Activated CD4-positive, alpha-beta T cell treated with anti-CD3 and anti-CD28 coated beads, Interleukin-10, Interleukin-2, amounts not matched to agents 100 ng/mL and 50 ng/mL, durations not matched to agents 16 hours and 8 hours (primary cell): ENCODE measurements around the gene C2CD2L.
A peak's percentile ranks its signal among the peaks of the same experiment; 100 is the strongest.
"Not testable (repeated sequence)": the region's sequence is repeated elsewhere in the genome, so short reads cannot be mapped to it uniquely, and the experiment has no call there.

Experiments used
- DNase-seq: peaks from one replicate; pipeline ENCODE4 v3.0.0-alpha.2; 2020

C2CD2L gene

DNA sequence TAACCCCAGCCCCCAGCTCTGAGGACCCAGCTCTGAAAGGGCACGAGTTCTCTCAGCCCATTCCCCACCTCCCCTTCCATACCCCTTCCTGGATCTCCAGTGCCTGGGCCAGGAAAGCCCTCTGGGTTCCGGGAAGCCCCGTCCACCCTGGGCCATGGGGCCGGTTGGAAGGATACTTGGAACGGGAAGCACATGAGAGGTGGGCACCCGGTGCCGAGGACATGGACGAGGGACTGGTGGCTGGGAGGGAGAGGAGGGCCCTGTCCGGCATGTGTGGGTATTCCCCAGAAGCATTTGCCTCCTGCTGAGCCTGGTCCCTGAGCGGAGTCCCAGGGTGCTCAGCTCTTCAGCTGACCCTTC, 9.1 kb downstream of the C2CD2L start:
- DNase-seq, result no peak

DNA sequence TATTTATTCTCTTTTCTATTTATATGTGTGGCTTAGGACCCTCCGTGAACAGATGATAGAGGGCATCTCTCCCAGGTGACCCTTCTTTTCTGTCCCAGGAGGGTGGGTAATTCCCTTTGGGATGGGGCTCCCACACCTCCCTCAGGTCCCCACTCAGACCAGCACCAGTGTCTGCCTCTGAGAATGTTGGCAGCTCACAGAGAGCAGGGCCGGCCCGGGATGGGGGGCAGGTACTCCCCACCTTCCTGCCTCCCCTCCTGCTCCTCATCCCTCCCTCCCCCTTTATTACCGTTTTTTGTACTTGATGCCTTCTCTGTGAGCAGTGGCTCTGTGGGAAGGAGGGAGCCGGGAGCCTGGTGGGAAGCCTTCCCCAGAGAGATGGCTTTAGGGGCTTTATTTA, 9.5 kb downstream of the C2CD2L start:
- DNase-seq, result no peak

DNA sequence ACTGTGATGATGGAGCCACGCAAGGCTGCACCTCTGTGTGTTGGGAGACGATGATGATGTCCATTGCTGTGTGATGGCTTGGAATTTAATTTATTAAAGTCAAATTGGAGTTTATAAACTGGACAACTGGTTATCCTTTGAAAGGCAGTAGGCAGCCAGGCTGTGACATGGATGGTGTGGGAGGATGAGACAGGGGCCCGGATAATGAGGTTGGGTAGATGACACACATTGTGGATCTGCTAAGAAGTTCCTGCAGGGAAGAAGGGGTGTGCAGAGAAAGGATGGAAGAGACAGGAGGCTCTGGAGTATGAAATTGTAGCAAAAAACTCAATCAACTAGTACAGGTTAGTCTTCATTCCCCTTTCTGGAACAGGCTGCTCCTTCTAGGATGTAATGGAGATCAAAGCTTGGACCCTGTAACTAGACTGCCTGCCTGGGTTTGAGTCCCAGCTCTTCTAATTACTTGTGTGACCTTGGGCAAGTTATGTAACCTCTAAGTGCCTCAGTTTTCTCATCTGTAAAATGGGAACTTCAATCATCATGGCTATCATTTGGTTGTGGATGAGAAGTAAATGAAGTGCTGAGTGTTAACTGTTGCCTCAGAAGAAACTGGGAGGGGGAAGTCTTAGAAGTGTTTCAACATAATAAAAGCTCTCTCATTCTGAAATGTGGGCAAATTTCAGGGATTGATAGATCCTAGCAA, 10.0 kb downstream of the C2CD2L start:
- no peak for DNase-seq

DNA sequence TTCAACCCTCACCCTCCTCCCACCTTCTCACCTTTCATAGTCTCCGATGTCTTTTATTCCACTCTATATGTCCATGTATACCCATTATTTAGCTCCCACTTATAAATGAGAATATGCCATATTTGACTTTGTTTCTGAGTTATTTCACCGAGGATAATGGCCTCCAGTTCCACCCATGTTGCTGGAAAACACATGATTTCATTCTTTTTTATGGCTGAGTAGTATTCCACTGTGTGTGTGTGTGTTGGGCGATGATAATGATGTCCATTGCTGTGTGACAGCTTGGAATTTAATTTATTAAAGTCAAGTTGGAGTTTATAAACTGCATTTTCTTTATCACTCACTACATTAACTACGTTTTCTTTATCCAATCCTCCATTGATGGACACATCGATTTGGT, 11.1 kb downstream of the C2CD2L start:
- no peak for DNase-seq

DNA sequence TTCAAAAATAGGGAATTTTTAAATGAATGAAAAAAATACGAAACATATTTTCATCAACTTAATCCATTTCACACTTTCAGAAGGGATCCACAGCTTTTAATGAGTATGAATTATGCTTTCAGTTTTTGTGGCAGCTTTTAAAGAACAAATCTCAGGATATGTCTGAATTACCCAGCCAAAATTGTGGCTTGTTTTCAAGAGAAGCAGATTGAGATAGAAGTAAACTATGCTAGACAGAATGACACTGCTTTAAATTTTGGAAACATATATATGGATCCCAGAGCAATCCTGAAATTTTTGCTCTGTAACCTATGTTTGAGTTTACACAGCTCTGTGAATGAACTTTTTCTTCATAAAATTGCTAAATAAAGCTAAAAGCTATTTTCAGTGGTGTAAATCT, 11.8 kb downstream of the C2CD2L start:
- DNase-seq, result no peak

DNA sequence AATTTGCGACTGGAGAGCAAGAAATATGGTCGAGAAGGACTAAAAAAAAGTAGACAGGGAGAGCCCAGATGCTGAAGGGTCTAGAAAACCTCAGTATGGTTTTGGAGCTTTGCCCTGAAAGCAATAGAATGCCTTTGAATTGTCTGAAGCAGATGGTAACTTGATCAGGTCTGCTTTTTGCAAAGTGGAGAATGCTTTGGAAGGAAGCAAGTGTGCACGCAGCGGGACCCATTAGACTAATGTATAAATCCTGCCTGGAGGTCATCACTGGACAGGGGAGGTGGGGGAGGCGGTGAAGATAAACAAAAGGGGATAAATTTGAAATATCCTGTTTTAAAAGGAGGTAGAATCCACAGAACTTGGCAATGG, 13.5 kb downstream of the C2CD2L start:
- no peak for DNase-seq

DNA sequence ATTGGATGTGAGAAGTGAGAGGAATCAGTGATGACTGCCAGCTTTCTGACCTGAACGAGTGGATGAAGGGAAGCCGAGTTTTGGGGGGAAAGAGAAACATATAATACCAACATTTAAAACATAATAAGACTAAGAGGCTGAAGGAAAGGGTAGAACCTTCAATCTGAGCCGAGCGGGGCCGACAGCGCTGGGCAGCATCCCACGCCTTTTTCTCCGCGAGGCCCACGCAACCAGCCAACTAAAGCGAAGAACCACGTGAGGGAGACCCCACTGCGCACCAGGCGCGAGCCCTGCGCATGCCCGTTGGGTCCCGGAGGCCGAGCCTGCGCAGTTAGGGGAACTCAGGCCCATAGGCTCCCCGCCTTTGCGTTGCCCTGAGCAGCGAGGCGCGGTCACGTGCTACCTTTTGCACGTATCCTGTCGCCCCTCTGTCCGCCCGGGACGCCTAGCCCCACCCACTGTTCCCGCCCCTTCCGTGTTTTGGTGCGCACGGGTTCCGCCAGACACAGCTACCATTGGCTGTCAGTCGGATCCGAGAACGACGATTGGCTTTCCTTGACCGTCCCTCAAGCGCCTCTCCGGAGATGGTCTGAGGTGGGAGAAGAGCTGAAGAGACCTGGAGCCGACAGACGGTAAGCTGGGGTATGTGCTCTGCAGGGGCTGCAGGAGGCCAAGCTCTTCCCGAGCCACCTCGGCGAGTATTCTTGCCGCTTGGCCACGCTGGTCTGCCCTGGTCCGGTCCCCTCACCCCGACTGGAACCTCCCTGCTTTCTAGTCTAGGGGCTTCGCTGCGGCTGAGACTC, 14.1 kb downstream of the C2CD2L start, which contains the start of gene HINFP:
HINFP (plus strand) TSS at position 573 of the 803 bp plus-strand sequence. CDS start 5,365 bp downstream, outside the sequence.
- peak; percentile 100 for DNase-seq

DNA sequence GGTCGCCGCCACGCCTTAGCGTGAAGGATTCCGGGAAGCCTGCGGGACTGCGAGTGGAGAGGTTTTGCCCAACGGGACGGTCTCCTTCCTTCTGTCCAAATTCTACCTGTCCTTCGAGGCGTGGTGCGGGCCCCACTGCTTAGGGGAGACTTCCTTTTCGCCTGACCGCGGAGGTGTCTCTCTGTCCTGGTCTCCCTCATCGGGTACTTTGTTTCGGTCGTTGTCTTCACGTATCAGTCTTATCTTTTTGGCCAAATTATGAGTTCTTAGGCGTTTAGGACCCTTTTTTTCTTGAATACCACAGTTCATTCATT, 14.6 kb downstream of the C2CD2L start:
- DNase-seq, result no peak

DNA sequence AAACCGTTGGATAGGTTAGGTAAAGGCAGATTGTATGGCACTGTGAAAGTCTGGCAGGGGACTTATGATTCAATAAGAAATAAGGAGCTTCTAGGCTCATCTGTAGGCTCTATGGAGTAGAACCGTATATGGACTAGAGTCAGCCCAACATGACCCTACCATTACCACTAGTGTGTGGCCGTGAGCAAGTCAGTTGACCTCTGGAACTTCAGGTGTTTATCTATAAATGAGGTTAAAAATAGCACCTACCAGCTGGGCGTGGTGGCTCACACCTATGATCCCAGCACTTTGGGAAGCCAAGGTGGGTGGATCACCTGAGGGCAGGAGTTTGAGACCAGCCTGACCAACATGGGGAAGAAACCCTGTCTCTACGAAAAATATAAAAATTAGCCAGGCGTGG, 18.7 kb downstream of the C2CD2L start:
- no peak for DNase-seq

DNA sequence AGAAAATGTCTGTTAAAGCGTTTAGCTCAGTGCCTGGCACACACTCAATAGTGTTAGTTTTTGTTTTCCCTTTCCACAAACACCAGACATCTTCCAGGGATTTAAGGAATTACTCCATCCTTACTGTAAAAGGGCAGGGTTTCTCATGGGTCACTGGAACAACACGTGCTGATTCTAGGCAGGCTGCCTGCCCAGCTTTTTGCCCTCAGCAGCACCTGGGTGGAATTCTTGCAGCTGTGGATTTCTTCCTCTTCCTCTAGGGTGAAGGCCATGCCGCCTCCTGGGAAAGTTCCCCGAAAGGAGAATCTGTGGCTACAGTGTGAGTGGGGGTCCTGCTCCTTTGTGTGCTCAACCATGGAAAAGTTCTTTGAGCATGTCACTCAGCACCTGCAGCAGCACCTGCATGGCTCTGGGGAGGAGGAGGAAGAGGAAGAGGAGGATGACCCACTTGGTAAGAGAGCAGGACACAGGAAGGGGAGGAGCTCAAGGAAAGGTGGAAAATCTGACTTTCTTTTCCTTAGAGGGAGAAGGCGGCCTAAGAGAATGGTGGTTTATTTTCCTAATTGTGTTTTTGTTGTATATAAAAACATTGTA, 19.6 kb downstream of the C2CD2L start:
- no peak for DNase-seq

DNA sequence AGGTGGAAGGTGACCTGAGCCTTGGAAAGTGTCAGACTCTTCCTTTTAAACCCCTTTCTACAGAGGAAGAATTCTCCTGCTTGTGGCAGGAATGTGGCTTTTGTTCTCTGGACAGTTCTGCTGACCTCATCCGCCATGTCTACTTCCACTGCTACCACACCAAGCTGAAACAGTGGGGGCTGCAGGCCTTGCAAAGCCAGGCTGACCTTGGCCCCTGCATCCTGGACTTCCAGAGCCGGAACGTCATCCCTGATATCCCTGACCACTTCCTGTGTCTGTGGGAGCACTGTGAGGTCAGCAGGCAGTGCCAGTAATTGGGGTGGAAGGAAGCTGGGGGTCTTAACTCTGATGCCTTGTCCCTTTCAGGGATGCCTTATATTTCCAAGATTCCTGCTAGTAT, 23.5 kb downstream of the C2CD2L start:
- no peak for DNase-seq

DNA sequence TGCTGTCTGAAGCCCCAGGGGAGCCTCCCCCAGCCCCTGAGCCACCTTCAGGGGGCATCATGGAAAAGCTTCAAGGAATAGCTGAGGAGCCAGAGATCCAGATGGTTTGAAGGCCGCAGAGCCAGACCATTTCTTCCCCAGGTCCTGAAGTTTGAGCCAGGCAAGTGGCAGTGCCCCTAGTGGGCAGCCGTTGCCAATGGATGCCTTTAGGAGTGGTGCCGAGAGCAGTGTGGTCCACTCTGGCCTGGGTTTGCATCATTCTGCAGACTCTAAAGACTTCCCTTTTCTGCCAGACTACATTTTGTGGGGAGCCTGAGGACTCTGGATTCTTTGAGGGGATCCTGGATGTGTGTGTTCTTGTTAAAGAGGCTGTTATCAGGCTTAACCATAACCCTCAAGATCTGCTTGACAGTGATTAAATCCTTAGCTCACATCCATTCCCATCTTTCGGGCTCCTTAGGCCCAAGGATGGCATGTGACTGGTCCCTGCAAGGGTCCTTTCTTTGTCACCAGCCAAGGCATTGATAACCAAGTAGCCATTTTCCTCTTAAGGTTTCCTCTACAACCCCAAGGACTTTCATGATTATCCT, 27.3 kb downstream of the C2CD2L start:
- no peak for DNase-seq

DNA sequence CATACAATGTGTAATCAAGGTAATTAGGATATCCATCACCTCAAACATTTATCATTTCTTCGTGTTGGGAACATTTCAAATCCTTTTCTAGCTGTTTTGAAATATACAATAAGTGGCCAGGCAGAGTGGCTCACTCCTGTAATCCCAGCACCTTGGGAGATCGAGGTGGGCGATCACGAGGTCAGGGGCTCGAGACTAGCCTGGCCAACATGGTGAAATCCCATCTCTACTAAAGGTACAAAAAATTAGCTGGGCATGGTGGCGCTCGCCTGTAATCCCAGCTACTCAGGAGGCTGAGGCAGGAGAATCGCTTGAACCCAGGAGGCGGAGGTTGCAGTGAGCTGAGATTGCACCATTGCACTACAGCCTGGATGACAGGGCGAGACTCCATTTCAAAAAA, 32.1 kb downstream of the C2CD2L start:
- DNase-seq, result not testable (repeated sequence)

DNA sequence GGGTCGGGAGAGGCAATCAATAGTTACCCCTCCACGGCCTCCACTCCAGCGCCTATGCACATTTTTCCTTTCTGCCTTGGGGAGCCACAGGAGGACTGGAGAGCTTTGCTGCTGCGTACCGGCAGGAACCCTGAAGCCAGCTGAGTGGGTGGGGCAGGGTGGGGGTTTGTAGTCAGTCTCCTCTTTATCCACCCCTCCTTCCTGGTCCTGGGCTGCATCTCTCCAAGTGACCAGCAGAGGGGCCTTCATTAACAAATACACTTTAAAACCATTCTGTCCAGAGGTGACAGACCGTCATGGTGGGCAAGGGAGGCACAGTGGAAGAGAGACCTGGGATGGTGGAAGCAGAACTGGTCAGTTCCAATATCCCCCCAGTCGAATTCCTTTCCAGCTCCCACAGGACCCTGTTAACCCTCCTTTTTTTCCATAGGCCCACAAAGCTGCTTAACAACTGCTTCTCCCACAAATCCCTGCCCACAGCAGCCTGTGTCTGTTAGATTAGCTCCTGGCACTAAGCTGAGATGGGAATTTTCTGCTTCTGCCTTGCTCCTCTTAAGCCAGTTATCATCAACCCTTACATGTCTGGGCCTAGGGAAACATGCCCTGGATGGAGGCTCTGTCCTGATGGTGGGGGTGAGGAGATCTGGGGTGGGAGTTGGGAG, 37.8 kb downstream of the C2CD2L start:
- peak; percentile 51 for DNase-seq

DNA sequence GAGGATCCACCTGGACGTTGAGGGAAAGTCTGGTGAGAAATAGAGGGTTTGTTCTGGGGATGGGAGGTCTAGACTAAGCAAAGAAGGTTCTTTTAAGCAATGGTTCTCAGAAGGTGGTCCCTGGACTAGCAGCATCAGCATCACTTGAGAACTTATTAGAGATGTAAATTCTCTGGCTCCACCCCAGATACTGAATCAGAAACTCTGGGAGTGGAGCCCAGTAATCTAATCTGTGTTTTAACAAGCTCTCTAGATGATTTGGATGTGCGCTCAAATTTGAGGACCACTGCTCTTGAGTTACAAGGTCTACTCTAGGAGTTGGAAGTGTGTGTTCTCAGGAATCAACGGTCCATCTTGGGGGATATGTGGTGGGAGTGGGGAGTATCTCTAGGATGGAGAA, 38.4 kb downstream of the C2CD2L start:
- no peak for DNase-seq

DNA sequence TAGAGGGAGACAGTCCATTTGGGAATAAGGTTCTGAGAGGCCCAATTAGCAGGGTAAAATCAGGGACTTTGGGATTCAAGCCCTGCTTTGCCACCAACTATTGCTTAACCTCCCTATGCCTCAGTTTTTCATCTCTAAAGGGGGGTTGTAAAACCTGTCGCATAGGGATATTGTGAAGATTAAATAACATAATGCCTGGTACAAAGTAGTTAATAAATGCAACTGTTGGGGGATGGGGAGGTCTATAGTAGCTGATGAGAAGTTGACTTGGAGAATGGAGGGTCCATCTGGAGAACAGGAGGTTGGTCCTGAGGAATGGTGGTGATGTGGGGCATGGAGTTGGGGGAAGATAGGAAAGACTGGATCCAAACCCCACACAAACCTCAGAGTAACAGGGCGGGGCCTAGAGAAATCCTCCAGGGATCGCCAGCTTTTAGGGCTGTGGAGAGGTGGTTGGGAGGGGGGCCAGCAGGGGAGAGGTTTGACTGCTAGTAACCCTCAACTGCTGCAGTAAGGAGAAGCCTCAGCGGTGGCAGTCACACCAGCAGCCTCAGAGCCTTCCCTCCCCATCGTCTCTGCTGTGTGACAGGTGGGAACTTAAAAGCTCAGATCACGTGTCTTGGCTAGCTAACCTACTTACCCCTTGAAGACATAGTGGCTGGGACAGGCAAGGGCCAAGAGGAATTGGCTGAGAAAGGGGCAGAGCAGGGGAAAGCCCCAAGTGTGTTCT, 40.6 kb downstream of the C2CD2L start:
- DNase-seq, result no peak

DNA sequence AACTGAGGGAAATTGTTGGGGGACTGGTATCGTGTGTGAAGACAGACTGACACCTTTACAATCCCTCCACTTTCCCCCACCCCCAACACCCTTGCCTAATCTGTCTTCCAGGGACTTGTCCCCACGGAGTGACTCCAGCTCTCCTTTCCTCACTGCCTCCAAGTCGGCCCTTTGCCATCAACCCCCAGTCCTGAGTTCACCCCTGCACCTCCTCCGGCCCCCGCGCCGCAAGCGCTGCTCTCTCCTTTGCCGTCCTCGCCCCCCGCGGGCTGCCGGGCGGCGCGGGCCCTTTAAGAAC, 41.5 kb downstream of the C2CD2L start:
- no peak for DNase-seq

DNA sequence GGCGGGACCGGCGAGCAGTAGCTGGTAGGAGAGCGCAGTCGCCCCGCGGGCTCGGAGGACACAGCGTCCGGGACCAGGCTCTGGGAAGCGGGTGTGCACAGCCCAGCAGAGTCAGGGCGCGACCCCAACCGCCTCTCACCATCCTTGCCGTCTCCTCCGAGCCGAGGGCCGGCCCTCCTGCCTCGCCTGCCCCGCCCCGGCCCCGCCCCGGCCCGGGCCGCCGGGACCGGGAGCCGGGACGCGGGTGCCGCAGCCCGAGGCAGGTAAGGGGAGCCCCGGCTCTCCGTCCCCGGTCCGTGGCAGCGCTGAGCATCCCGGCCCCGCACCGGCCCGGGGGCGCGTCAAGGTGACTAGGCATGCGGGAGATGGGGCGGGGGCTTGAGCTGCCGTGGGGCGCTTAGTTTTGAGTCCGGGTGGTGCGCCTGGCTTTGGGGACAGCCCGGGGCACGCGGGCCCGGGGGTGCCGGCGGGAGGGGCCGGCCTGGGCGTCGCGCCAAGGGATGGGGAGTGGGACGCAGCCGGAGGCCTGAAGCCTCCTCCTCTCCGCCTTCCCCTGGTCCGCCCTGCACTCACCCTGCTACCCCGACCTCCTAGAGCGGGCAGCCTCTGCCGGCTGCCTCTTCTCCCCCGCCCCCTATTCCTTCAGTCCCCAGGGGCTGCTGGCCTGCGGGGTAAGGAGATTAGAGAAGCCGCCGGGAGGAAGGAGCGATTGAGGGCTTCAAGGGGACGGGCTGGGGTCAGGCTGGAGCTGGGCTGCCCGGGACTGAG, 42.1 kb downstream of the C2CD2L start, which contains the start of gene ABCG4:
ABCG4 (plus strand) TSS at position 35 of the 768 bp plus-strand sequence. CDS start 914 bp downstream, outside the sequence.
- DNase-seq, result no peak

DNA sequence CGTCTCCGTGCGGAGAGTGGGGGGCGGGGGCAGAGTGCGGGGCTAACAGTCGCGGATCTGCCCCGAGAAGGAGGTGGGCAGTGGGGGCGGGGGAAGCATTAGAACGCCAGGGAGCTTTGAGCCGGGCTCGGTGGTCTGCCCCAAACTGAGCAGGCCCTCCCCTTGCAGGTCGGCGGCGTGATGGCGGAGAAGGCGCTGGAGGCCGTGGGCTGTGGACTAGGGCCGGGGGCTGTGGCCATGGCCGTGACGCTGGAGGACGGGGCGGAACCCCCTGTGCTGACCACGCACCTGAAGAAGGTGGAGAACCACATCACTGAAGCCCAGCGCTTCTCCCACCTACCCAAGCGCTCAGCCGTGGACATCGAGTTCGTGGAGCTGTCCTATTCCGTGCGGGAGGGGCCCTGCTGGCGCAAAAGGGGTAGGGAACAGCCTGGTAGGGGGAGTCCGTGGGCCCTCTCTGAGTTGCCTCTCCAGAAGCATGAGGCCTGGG, 42.7 kb downstream of the C2CD2L start:
- DNase-seq, result no peak

DNA sequence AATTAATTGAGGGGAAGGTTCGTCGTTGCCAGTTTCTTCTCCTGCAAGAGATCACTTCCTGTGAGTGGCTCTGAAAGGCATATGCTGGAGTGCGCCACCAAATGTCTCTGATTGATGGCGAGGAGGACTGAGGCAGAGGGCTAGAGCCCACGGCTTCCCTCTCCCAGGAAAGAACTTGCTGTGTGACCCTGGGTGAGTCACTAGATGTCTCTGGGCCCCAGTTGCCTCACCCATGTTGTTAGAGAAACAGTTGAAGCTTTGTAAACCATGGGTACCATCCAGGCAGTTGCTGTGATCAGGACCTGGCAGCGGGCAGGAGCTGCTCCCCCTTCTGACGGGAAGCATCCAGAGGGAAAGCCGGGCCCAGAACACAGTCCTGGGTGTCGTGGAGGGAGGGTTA, 44.9 kb downstream of the C2CD2L start:
- DNase-seq, result no peak

DNA sequence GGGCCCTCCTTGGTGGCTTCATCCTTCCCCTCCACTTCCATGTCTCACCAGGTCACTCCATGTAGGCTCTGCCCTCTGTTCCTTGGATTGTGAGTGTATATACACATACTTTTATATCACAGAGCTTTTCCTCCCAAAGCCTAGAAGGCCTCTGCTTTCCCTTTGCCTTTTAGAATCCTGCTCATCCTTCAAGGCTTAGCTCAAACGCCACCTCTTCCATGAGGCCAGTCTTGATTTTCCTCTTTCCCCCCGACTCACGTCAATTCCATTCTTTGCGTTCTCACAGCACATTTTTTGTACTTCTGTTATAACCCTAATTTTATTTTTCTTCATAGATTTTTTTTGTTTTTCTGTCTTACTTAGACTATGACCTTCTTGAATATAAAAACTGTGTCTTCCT, 45.5 kb downstream of the C2CD2L start:
- DNase-seq, result no peak
